AG09319 (cell line): ENCODE measurements around the gene ARMC2.
A peak's percentile ranks its signal among the peaks of the same experiment; 100 is the strongest.

Experiments
- DNase-seq: peaks from one replicate; pipeline ENCODE4 v3.0.0-alpha.2; 2010; ENCODE audit warnings: low read depth; ENCODE audit errors: extremely low read depth
- CTCF ChIP-seq: IDR thresholded peaks from 2 replicates; pipeline ENCODE4 v1.5.1; 2011; ENCODE audit warnings: low read depth, mild to moderate bottlenecking, inconsistent platforms, low read length, moderate library complexity

The ARMC2 gene

GRCh38 chr6:108946695-108947094, 98.5 kb downstream of the ARMC2 start:
- DNase-seq = no peak
- TF ChIP-seq CTCF = no peak

- no peak for TF ChIP-seq CTCF
- peak; percentile 88 for DNase-seq
Measured at GRCh38 chr6:108947114-108947854, 99.1 kb downstream of the ARMC2 start.

GRCh38 chr6:108948181-108948661, 100.0 kb downstream of the ARMC2 start:
- no peak for DNase-seq
- no peak for TF ChIP-seq CTCF

- no peak for TF ChIP-seq CTCF
- DNase-seq = no peak
Measured at GRCh38 chr6:108951351-108951953, 103.2 kb downstream of the ARMC2 start.

GRCh38 chr6:108952776-108953486, 104.7 kb downstream of the ARMC2 start:
- no peak for TF ChIP-seq CTCF
- DNase-seq = no peak

- DNase-seq = no peak
- no peak for TF ChIP-seq CTCF
Measured at GRCh38 chr6:108953681-108954080, 105.5 kb downstream of the ARMC2 start.
